GM20000 (cell line): ENCODE data around the gene CTNND1.
A peak's percentile ranks its signal among the peaks of the same experiment; 100 is the strongest.

Source experiments
- DNase-seq: peaks from one replicate; pipeline ENCODE4 v3.0.0; 2012; ENCODE audit warnings: low spot score
- CTCF ChIP-seq: IDR thresholded peaks from 2 replicates; pipeline ENCODE4 v1.5.1; 2012; ENCODE audit warnings: mild to moderate bottlenecking, control low read depth; ENCODE audit errors: extremely low read depth, missing control alignments

Gene CTNND1

GRCh38 chr11:57786436-57786835 is 24.8 kb downstream of the CTNND1 start:
- no peak for TF ChIP-seq CTCF
- DNase-seq, result no peak

GRCh38 chr11:57787006-57787604 is 25.5 kb downstream of the CTNND1 start:
- DNase-seq, result no peak
- no peak for TF ChIP-seq CTCF

DNA sequence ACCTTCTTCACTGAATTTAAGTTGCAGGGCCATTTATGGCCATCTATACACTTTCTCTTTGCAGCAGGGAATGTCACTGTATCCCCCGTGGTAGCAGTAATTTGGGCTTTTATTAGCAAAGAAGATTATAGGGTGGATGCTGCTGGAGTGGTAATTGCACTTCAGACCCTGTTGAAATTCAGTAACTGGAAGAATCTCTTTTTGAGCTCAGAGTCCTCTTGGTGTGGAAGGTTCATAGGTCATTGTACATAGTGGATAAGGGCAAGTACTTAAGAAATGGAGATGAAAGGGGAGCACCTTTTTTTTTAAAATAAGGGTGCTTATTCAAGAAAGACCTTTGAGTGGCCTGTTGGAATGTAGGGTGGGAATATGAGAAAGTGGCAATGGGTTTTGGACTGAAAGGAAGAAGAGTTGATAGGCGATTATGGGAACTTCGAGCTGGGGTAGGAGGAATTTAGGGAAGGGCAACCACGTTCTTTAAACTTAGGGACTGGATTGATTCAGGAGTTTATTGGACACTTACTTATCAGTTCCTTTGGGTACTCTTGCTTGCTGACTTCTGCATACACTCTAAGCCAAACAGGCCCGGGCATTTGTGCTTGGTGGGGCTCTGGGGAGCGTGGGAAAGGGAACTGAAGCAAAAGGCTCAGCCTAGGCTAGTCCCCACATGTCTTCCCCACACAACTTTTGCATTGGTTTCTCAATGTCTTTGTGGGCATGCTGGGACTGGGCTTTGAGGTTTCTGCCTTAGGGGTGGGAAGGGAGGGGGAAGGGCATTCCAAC is 26.5 kb downstream of the CTNND1 start:
- DNase-seq, result peak; percentile 60
- no peak for TF ChIP-seq CTCF

DNA sequence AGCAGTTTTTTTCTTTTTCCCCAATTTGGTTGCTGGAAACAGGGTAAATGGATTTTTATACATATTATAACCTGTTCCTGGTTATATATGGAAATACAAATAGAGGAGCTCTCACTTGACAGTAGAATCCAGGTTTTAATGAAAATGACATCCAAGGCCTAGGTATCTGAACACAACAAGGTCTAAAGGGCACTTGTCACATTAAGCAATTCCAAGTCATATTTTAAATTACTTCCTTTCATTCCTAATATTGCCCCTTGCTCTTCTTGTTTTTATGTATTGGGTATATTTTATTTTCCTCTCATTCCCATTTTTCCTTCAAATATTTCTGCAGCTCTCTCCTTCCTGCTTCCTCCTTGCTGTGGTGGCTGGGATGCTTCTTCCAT is 27.1 kb downstream of the CTNND1 start:
- no peak for DNase-seq
- TF ChIP-seq CTCF, result no peak

DNA sequence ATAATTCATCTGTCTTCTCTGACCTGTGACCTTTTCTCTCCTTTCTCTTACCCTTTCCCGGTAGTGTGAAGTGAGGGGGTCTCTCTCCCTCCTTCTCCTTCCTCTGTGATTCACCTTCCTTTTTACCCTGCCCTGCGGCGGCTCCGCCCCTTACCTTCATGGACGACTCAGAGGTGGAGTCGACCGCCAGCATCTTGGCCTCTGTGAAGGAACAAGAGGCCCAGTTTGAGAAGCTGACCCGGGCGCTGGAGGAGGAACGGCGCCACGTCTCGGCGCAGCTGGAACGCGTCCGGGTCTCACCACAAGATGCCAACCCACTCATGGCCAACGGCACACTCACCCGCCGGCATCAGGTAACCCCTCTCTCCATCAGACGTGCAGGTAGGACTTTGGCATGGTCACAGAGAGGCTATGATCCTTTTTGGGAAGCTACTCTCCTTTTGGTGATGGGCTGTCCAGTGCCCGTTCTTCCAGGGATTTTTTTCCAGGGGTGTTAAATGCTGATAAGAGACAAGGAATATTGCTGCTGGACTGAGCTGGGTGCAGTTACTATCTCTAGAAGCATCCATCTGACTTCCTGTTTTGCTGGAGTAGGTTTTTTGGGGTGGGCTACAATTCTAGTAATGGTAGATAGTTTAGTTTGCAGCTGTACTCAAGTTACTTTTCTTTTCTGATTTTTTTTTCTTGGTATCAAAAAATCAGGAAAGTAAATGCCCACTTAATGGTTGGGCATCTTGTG is 29.9 kb downstream of the CTNND1 start:
- TF ChIP-seq CTCF, result no peak
- no peak for DNase-seq

- TF ChIP-seq CTCF, result no peak
- peak; percentile 86 for DNase-seq
These were observed 30.5 kb downstream of the CTNND1 start for GRCh38 chr11:57792060-57792541.

GRCh38 chr11:57792870-57793269 is 31.3 kb downstream of the CTNND1 start:
- TF ChIP-seq CTCF, result no peak
- no peak for DNase-seq
